ENCODE data around the gene FAAP20.

DNA sequence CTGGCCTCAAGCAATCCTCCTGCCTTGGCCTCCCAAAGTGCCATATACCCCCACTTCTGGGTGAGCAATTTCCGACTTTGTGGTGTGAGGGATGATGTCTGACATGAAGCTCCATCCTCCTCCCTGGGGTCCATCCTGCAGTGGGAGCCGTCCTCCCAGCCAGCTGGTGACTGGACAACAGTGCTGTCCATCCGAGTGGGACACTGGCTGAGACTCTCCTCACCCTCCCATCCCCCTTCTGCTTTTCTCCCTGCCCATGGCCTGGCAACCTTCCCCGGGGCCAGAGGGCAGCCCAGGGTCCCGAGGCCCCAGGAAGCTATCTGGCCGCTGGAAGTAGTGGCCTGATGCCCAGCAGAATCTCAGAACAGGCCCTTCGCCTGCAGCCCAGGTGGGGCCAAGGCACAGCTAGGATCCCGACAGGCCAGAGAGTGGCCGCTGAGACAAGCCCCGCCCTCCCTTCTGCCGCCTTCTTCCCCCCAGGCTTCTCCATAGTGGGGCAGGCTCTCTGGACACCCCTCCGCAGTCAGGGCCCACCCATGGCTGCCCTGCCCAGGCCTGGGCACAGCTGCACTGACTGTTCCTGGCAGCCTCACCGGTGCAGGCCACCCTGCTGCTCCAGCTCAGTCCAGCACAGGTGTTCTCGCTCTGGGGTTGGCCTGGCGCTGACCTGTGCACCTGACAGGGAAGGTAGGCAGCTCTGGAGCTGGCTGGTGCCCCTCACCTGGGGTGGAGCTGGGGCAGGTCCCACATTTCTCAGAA is 8.4 kb upstream of the FAAP20 start:
- no peak for TF ChIP-seq CBX2 (IDR thresholded peaks at IDR 0.05; ENCODE audit: borderline replicate concordance, low read depth)
- TF ChIP-seq ELK1 (IDR thresholded peaks at IDR 0.05; ENCODE audit: low read depth, low read length) = no peak
- TF ChIP-seq, protein P1, sequence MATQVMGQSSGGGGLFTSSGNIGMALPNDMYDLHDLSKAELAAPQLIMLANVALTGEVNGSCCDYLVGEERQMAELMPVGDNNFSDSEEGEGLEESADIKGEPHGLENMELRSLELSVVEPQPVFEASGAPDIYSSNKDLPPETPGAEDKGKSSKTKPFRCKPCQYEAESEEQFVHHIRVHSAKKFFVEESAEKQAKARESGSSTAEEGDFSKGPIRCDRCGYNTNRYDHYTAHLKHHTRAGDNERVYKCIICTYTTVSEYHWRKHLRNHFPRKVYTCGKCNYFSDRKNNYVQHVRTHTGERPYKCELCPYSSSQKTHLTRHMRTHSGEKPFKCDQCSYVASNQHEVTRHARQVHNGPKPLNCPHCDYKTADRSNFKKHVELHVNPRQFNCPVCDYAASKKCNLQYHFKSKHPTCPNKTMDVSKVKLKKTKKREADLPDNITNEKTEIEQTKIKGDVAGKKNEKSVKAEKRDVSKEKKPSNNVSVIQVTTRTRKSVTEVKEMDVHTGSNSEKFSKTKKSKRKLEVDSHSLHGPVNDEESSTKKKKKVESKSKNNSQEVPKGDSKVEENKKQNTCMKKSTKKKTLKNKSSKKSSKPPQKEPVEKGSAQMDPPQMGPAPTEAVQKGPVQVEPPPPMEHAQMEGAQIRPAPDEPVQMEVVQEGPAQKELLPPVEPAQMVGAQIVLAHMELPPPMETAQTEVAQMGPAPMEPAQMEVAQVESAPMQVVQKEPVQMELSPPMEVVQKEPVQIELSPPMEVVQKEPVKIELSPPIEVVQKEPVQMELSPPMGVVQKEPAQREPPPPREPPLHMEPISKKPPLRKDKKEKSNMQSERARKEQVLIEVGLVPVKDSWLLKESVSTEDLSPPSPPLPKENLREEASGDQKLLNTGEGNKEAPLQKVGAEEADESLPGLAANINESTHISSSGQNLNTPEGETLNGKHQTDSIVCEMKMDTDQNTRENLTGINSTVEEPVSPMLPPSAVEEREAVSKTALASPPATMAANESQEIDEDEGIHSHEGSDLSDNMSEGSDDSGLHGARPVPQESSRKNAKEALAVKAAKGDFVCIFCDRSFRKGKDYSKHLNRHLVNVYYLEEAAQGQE (IDR thresholded peaks at IDR 0.05) = no peak
- no peak for TF ChIP-seq NFE2L2 (conservative IDR thresholded peaks at IDR 0.05; ENCODE audit: low read length)
- no peak for TF ChIP-seq EHF (CRISPR knock-in tag; IDR thresholded peaks at IDR 0.05)
